HEK293 (cell line): ENCODE data around the gene MCU.

Experiments
- KLF8 ChIP-seq: fragments of 450-650 bp; formaldehyde crosslinking; IDR thresholded peaks from 2 replicates; pipeline ENCODE4 v1.5.1; 2016; ENCODE audit warnings: missing biosample characterization, missing genetic modification characterization
- SALL2 ChIP-seq: fragments of 450-650 bp; formaldehyde crosslinking; IDR thresholded peaks from 2 replicates; pipeline ENCODE4 v1.5.0; 2017; ENCODE audit warnings: missing biosample characterization, mild to moderate bottlenecking, missing genetic modification characterization, borderline replicate concordance
- TSHZ1 ChIP-seq: fragments of 450-650 bp; formaldehyde crosslinking; IDR thresholded peaks from 2 replicates; pipeline ENCODE4 v1.5.1; 2016; ENCODE audit warnings: missing biosample characterization, missing genetic modification characterization, borderline replicate concordance
- YY1 ChIP-seq: fragments of 450-650 bp; formaldehyde crosslinking; IDR thresholded peaks from 2 replicates; pipeline ENCODE4 v1.5.1; 2018; ENCODE audit warnings: missing biosample characterization, missing genetic modification characterization
- ZBTB8A ChIP-seq: fragments of 450-650 bp; formaldehyde crosslinking; IDR thresholded peaks from 2 replicates; pipeline ENCODE4 v1.5.1; 2016; ENCODE audit warnings: missing biosample characterization, missing genetic modification characterization
- ZNF350 ChIP-seq: fragments of 450-650 bp; formaldehyde crosslinking; IDR thresholded peaks from 2 replicates; pipeline ENCODE4 v1.5.0; 2017; ENCODE audit warnings: missing biosample characterization, mild to moderate bottlenecking, missing genetic modification characterization
- ZNF530 ChIP-seq: fragments of 450-650 bp; formaldehyde crosslinking; IDR thresholded peaks from 2 replicates; pipeline ENCODE4 v1.5.1; 2016; ENCODE audit warnings: low read depth, missing biosample characterization, missing genetic modification characterization
- ZNF544 ChIP-seq: fragments of 450-650 bp; formaldehyde crosslinking; IDR thresholded peaks from 2 replicates; pipeline ENCODE4 v1.5.0; 2017; ENCODE audit warnings: missing biosample characterization, missing genetic modification characterization
- ZNF747 ChIP-seq: fragments of 450-650 bp; formaldehyde crosslinking; IDR thresholded peaks from 2 replicates; pipeline ENCODE4 v1.5.1; 2016; ENCODE audit warnings: missing biosample characterization, missing genetic modification characterization
- TF ChIP-seq, protein P1 (sequence below): fragments of 450-650 bp; IDR thresholded peaks from 2 replicates; pipeline ENCODE4 v1.5.1; 2018; ENCODE audit warnings: missing biosample characterization, missing genetic modification characterization
- TF ChIP-seq, protein P2 (sequence below): fragments of 450-650 bp; formaldehyde crosslinking; conservative IDR thresholded peaks from 2 replicates; pipeline ENCODE4 v1.5.1; 2016; ENCODE audit warnings: low read depth, missing biosample characterization, missing genetic modification characterization
- TF ChIP-seq, protein P3 (sequence below): fragments of 450-650 bp; formaldehyde crosslinking; IDR thresholded peaks from 2 replicates; pipeline ENCODE4 v1.5.1; 2017; ENCODE audit warnings: missing biosample characterization, missing genetic modification characterization
- TF ChIP-seq, protein P4 (sequence below): fragments of 450-650 bp; formaldehyde crosslinking; IDR thresholded peaks from 2 replicates; pipeline ENCODE4 v1.5.1; 2016; ENCODE audit warnings: missing biosample characterization, missing genetic modification characterization, low read depth
- TF ChIP-seq, protein P5 (sequence below): fragments of 450-650 bp; formaldehyde crosslinking; IDR thresholded peaks from 2 replicates; pipeline ENCODE4 v1.5.1; 2017; ENCODE audit warnings: missing biosample characterization, missing genetic modification characterization

MCU gene

GRCh38 chr10:72819053-72819452 lies 127.1 kb downstream of the MCU start (continued):
- TF ChIP-seq TSHZ1 (tag by site-specific recombination) = no peak
- no peak for TF ChIP-seq YY1 (tag by site-specific recombination)
- TF ChIP-seq ZNF530 (tag by site-specific recombination) = no peak
- TF ChIP-seq, protein P1, sequence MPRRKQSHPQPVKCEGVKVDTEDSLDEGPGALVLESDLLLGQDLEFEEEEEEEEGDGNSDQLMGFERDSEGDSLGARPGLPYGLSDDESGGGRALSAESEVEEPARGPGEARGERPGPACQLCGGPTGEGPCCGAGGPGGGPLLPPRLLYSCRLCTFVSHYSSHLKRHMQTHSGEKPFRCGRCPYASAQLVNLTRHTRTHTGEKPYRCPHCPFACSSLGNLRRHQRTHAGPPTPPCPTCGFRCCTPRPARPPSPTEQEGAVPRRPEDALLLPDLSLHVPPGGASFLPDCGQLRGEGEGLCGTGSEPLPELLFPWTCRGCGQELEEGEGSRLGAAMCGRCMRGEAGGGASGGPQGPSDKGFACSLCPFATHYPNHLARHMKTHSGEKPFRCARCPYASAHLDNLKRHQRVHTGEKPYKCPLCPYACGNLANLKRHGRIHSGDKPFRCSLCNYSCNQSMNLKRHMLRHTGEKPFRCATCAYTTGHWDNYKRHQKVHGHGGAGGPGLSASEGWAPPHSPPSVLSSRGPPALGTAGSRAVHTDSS (tag by site-specific recombination) = no peak
- TF ChIP-seq ZNF544 (tag by site-specific recombination) = no peak
- TF ChIP-seq SALL2 (tag by site-specific recombination) = no peak
- TF ChIP-seq, protein P2, sequence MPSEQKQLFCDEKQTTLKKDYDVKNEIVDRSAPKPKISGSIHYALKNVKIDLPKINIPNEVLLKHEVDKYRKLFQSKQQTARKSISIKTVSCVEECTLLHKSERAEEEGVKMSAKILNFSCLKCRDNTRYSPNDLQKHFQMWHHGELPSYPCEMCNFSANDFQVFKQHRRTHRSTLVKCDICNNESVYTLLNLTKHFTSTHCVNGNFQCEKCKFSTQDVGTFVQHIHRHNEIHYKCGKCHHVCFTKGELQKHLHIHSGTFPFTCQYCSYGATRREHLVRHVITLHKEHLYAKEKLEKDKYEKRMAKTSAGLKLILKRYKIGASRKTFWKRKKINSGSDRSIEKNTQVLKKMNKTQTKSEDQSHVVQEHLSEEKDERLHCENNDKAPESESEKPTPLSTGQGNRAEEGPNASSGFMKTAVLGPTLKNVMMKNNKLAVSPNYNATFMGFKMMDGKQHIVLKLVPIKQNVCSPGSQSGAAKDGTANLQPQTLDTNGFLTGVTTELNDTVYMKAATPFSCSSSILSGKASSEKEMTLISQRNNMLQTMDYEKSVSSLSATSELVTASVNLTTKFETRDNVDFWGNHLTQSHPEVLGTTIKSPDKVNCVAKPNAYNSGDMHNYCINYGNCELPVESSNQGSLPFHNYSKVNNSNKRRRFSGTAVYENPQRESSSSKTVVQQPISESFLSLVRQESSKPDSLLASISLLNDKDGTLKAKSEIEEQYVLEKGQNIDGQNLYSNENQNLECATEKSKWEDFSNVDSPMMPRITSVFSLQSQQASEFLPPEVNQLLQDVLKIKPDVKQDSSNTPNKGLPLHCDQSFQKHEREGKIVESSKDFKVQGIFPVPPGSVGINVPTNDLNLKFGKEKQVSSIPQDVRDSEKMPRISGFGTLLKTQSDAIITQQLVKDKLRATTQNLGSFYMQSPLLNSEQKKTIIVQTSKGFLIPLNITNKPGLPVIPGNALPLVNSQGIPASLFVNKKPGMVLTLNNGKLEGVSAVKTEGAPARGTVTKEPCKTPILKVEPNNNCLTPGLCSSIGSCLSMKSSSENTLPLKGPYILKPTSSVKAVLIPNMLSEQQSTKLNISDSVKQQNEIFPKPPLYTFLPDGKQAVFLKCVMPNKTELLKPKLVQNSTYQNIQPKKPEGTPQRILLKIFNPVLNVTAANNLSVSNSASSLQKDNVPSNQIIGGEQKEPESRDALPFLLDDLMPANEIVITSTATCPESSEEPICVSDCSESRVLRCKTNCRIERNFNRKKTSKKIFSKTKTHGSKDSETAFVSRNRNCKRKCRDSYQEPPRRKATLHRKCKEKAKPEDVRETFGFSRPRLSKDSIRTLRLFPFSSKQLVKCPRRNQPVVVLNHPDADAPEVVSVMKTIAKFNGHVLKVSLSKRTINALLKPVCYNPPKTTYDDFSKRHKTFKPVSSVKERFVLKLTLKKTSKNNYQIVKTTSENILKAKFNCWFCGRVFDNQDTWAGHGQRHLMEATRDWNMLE (tag by site-specific recombination) = no peak
- TF ChIP-seq, protein P3, sequence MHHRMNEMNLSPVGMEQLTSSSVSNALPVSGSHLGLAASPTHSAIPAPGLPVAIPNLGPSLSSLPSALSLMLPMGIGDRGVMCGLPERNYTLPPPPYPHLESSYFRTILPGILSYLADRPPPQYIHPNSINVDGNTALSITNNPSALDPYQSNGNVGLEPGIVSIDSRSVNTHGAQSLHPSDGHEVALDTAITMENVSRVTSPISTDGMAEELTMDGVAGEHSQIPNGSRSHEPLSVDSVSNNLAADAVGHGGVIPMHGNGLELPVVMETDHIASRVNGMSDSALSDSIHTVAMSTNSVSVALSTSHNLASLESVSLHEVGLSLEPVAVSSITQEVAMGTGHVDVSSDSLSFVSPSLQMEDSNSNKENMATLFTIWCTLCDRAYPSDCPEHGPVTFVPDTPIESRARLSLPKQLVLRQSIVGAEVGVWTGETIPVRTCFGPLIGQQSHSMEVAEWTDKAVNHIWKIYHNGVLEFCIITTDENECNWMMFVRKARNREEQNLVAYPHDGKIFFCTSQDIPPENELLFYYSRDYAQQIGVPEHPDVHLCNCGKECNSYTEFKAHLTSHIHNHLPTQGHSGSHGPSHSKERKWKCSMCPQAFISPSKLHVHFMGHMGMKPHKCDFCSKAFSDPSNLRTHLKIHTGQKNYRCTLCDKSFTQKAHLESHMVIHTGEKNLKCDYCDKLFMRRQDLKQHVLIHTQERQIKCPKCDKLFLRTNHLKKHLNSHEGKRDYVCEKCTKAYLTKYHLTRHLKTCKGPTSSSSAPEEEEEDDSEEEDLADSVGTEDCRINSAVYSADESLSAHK (tag by site-specific recombination) = no peak
- no peak for TF ChIP-seq ZBTB8A (tag by site-specific recombination)
- TF ChIP-seq KLF8 (tag by site-specific recombination) = no peak
- no peak for TF ChIP-seq ZNF350 (tag by site-specific recombination)
- TF ChIP-seq, protein P4, sequence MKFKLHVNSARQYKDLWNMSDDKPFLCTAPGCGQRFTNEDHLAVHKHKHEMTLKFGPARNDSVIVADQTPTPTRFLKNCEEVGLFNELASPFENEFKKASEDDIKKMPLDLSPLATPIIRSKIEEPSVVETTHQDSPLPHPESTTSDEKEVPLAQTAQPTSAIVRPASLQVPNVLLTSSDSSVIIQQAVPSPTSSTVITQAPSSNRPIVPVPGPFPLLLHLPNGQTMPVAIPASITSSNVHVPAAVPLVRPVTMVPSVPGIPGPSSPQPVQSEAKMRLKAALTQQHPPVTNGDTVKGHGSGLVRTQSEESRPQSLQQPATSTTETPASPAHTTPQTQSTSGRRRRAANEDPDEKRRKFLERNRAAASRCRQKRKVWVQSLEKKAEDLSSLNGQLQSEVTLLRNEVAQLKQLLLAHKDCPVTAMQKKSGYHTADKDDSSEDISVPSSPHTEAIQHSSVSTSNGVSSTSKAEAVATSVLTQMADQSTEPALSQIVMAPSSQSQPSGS (tag by site-specific recombination) = no peak
- TF ChIP-seq ZNF747 (tag by site-specific recombination) = no peak
- TF ChIP-seq, protein P5, sequence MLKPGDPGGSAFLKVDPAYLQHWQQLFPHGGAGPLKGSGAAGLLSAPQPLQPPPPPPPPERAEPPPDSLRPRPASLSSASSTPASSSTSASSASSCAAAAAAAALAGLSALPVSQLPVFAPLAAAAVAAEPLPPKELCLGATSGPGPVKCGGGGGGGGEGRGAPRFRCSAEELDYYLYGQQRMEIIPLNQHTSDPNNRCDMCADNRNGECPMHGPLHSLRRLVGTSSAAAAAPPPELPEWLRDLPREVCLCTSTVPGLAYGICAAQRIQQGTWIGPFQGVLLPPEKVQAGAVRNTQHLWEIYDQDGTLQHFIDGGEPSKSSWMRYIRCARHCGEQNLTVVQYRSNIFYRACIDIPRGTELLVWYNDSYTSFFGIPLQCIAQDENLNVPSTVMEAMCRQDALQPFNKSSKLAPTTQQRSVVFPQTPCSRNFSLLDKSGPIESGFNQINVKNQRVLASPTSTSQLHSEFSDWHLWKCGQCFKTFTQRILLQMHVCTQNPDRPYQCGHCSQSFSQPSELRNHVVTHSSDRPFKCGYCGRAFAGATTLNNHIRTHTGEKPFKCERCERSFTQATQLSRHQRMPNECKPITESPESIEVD = no peak
